Stimulated activated CD8-positive, alpha-beta memory T cell treated with anti-CD3 and anti-CD28 coated beads, Interleukin-15, amount 100 ng/mL, for 48 hours (primary cell): ENCODE results near the gene ZNF217.
"Not testable (repeated sequence)": the region's sequence is repeated elsewhere in the genome, so short reads cannot be mapped to it uniquely, and the experiment has no call there.

Experiments used
- DNase-seq, 2 donors: peaks; one replicate each; pipeline ENCODE4 v3.0.0-alpha.2; 2020; ENCODE audit warnings: low read depth in 2 of 2

The ZNF217 gene

GRCh38 chr20:53568351-53568750 is 25.3 kb downstream of the ZNF217 start:
- no peak for DNase-seq

GRCh38 chr20:53567379-53567917 is 26.2 kb downstream of the ZNF217 start:
- DNase-seq, result no peak

- not testable (repeated sequence) for DNase-seq
Observed at GRCh38 chr20:53566623-53567022, 27.0 kb downstream of the ZNF217 start.

- no peak for DNase-seq
Observed at GRCh38 chr20:53565254-53565653, 28.4 kb downstream of the ZNF217 start.

- DNase-seq, result not testable (repeated sequence)
Observed at GRCh38 chr20:53562104-53562764, 31.4 kb downstream of the ZNF217 start.

GRCh38 chr20:53561505-53561904 is 32.1 kb downstream of the ZNF217 start:
- DNase-seq, result no peak

GRCh38 chr20:53559816-53560215 is 33.8 kb downstream of the ZNF217 start:
- DNase-seq, result no peak

GRCh38 chr20:53557130-53557529 is 36.5 kb downstream of the ZNF217 start:
- no peak for DNase-seq

- DNase-seq, result no peak
Observed at GRCh38 chr20:53556267-53556897, 37.3 kb downstream of the ZNF217 start.

GRCh38 chr20:53555816-53556215 is 37.8 kb downstream of the ZNF217 start:
- DNase-seq, result no peak

- no peak for DNase-seq
Observed at GRCh38 chr20:53555081-53555480, 38.6 kb downstream of the ZNF217 start.

- DNase-seq, result not testable (repeated sequence)
Observed at GRCh38 chr20:53552572-53552893, 41.1 kb downstream of the ZNF217 start.

- DNase-seq, result not testable (repeated sequence)
Observed at GRCh38 chr20:53551719-53552571, 41.7 kb downstream of the ZNF217 start.

GRCh38 chr20:53550280-53551187 is 43.1 kb downstream of the ZNF217 start:
- DNase-seq, result no peak

- no peak for DNase-seq
Observed at GRCh38 chr20:53547664-53548239, 45.9 kb downstream of the ZNF217 start.

GRCh38 chr20:53539516-53539915 is 54.1 kb downstream of the ZNF217 start:
- DNase-seq, result no peak

GRCh38 chr20:53536382-53536781 is 57.3 kb downstream of the ZNF217 start:
- DNase-seq, result not testable (repeated sequence)

GRCh38 chr20:53535878-53536277 is 57.8 kb downstream of the ZNF217 start:
- DNase-seq, result no peak

- DNase-seq, result no peak
Observed at GRCh38 chr20:53534037-53534436, 59.6 kb downstream of the ZNF217 start.

- DNase-seq, result no peak
Observed at GRCh38 chr20:53533500-53533899, 60.1 kb downstream of the ZNF217 start.
